HG02943 (cell line): ENCODE results near the gene MRPL23.

ENCODE experiments used
- ATAC-seq: cut with Tn5 transposase; IDR thresholded peaks from one replicate; pipeline ENCODE4 v1.9.1; 2021; ENCODE audit warnings: mild to moderate bottlenecking, low read depth, moderate library complexity; ENCODE audit not compliant: unreplicated experiment

The MRPL23 gene

DNA sequence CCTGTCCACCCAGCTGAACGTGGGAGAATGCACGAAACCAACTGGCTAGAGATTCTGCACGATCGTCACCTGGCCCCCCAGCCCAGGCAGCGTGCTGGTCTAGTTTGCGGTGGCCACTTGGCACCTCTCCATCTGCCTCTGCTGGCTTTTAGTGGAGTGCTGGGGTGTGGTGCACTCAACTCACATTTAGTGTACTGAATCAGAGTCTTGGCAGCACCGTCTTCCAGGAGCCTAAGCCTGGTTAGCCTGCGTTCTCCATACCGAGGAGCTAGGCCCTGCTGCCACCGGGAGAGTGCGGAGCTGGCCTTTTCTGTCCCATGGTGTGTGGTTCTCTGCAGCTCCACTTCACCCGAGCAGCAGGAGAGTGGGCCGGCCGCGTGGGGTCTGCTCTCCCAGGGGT lies 2.8 kb downstream of the MRPL23 start:
- no peak for ATAC-seq

DNA sequence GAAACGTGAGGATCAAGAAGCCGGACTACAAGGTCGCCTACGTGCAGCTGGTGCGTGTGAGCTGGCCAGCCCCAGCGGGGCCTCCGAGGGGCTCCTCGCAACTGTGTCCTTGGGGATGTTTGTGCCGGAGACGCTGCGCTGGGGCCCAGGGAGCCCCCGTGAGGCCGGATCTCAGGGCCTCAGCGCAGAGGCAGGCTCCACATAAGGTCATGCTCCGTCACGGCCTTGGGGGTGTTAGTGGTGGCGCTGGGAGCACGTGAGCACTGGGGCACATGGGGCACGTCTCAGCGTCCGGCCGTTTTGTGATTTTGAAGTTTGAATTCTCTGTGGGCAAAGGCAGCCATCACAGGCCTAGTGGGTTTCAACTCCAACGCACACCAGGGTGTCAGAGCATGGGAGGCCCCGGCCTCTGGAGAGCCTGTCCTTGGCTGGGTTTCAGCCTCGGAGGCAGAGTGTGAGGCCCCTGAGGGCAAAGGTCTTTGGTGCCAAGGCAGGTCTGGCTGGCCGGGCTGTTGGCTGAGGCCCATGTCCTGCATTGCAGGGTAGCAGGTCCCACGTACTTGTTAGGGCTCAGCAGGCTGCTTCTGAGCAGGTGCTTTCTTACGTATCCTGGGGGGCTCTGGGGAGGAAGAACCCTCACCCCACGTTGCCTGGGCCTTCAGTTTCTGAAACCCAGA lies 5.8 kb downstream of the MRPL23 start:
- ATAC-seq: no peak

DNA sequence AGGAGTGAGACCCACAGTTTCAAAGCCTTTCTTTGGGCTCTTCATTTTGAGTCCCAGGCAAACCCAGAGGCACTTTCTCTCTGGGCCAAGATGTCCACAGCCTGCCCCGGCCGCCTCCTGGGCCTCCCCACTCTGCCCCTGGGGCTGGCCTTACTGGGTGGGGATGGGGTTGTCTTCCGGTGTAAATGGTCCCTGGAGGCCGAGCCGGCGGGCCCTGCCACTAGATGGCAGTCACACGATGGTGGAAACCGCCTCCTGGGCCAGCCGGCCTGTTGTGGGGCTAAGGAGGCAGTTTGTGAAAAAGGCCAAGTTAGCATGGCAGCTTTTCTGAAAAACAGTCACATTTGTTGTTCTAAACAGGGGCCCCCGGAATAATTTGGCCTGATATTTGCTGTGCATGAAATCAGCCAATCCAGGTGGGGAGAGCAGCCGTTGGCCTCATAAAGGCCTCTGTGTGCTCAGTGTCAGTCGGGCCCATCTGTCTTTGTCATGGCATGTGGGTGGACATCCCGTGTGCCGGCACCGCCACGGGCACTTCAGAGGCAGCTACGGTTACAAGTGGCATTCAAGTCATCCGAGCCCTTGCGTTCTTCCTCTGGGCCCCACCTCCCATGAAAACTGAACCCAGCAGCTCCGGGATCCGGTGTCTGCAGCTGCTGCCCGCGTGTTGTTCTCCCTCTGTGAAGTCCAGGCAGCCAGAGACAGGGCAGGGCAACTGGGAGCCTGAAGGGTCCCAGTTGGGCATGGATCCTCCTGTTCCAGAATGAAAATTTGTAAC lies 6.5 kb downstream of the MRPL23 start:
- no peak for ATAC-seq

DNA sequence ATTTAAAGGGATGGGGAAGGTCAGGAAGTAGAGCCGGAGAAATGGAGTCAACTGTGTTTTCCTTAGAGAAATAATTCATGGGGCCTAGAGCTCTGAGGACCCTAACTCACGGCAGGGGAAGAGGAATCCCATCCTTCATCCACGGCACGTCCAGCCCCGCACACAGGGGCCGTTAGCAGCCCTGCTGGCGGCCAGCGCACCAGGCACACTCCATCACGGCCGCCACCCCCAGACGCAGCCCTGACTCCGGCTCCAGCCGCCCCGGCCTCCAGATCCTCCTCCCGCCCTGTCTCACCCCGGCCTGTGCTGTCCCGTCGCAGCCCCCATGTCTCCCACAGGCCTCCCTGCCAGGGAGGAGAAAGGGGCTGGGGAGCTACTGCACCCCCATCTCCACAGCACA lies 11.2 kb downstream of the MRPL23 start:
- ATAC-seq: no peak

DNA sequence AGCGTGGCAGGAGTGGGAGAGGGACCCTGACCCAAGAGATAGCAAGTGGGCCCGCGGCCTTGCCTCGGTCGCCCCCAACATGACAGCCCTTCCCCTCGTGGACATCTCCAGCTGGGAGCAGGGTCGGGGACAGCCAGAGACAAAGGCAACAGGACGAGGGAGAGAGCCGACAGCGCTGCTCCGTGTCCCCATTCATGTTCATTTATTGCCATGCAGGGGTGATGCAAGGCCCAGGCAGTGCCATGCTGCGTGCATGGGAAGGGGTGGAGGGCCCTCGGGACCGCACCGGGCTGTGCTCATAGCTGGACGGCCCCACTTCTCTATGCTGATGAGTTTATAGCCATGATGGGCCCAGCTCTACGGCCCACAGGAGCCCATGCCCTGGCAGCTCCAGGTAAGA lies 12.7 kb downstream of the MRPL23 start:
- no peak for ATAC-seq

DNA sequence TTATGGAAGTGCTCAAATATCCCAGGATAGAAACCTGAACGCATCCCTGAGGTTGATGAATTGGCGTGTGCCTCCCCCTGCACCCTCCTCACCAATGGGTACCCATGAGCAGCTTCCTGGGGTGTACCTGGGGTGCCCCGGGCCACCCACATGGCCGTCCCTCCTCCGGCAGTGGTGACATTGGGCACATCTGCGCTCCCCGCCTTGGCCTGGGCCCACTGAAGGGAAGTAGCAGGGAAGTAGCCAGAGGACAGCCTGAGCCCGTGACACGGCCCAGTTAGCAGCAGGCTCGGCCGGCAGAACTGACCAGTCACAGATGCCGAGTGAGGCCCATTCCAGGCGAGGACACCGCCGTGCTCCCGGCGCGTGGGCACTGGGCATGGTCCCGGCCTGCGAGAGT lies 16.7 kb downstream of the MRPL23 start:
- ATAC-seq: no peak

DNA sequence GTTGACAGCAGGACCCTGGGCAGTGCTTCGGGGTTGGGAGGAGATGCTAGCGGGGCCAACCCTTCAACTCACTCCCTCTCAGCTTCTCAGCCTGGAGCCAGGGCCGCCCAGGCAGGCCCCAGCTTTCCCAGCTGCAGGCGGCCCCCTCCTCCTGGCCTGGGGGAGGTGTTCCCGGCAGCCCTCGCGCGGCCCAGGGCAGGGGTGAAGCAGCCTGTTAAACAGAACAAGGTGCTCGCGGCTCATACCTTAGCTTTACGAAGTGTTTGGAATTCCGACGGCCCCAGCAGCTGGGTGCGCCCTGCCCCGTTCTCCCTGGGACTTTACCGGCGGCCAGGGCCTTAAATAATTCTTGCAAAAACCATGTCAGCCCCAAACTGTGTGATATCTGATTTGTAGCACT lies 17.2 kb downstream of the MRPL23 start:
- ATAC-seq: no peak

DNA sequence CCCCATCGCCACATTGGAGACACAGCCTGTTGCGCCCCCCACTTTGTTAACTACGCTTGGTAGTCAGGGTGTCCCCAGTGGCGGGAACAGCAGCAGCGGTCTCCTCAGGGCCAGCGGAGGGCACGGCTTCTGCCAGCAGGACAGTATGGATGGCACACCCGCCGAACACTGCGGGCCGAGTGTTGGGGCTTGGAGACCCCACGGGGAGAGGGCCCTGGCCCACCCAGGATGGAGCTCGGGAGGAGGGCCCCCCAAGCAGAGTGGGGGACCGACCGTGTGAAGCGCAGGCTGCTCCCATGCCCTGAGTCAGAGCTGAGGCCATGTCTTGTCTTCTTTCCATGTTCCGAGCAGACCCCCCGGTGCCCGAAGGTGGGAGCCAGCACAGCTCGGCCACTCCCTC lies 17.8 kb downstream of the MRPL23 start:
- no peak for ATAC-seq

DNA sequence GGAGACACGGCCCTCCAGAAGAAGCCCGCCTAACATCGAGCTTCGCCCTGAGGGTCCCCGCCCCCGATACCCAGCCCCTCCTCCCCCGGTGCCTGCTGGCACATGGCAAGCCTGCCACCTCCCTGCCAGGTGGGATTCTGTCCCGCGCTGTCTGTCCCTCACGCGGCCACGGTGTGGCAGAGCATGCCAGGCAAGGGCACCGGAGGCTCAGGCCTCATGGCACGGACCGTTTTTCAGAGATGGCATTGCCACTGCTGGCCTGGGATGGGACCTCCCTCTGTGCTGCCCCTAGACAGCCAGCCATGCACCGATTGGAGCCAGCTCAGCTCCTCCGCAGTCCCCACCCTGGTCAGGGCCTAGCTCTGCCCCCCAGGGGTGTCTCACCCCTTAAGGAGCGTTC lies 19.4 kb downstream of the MRPL23 start:
- ATAC-seq: no peak

DNA sequence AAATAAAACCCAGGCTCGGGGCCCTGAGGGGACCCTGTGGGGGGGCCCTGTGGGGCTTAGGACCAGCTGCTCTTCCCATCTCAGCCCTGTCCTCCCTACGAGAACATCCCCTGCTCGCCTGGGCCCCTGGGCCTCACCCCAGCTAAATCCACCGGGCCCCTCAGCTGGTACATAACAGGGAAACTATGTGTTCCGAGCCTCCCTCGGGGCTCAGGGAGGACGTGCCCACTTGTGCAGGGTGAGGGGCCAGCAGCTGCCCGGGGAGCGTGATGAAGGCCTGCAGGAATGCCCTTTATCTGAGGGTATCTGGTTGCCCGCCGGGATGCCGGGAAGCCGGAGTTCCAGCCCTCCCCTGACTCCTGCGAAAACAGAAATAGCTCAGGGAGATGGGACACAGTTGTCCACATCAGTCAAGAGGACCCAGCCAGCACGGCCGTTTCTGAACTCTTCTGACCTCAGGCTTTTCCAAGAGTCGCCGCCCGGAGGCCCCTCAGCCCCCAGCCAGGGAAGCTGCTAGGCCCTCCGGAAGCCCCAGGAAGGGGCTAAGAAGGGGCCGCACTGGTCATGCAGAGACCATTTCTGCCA lies 20.6 kb downstream of the MRPL23 start:
- ATAC-seq: no peak

DNA sequence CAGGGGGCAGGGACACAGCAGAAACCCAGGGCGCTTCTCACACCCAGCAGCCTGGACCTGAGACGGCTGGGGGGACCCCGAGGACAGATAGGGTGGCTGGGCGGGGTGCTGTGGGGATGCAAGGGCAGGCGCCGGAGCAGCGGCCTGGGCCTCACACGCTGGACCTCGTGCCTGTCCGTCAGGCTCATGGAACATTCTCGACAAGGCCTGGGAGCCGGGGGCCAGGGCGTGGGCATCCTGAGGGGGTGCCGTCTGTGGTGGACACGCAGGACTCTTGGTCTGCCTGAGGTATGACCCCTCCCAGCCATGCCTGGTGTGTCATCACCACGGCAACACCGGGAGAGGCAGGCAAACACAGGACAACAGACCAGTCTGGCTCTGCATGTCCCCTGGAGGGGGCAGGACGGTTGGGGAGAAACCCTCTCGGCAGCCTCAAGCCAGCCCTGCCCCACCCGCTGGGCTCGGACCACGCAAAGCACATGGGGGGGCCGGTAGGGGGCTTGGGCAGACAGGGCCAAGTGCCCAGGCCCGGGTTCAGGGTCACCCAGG lies 21.4 kb downstream of the MRPL23 start:
- ATAC-seq: no peak

DNA sequence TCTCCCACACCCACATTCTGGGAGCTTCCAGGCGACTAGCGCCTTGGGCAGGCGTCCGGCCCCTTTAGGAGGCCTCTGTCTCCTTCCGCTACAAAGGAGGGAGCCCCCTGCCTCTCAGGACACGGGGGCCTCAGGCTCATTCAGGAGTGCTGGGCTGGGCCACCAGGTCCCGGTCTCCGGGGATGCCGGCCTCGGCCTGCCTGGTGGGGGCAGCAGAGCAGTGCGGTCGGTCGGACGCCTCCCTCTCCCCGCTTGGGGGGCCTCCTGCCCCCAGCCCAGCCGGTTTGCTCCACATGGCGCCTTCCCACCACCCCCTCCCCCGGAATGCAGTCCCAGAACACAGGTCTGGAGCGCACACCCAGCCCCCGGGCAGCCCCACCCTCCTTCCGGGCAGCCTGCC lies 21.9 kb downstream of the MRPL23 start:
- no peak for ATAC-seq

DNA sequence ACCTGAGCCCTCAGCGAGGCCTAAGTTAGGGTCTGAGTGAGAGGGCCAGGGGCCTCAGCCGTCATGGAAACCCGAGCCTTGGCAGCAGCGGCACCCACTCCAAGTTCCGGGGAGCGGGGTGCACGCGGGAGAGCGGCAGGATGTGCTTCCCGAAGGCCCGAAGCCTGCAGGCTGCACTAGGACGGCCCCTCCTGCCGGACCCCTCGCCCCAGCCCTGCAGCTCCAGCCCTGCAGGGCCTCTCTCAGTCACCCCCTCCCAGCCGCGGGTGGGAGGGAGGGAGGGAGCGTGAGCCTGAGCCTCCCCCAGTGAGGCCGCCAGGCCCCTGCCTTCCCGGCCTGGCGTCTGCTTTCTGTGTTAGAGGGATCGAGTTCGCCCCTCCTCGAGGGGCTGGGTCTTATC lies 22.6 kb downstream of the MRPL23 start:
- ATAC-seq: no peak

DNA sequence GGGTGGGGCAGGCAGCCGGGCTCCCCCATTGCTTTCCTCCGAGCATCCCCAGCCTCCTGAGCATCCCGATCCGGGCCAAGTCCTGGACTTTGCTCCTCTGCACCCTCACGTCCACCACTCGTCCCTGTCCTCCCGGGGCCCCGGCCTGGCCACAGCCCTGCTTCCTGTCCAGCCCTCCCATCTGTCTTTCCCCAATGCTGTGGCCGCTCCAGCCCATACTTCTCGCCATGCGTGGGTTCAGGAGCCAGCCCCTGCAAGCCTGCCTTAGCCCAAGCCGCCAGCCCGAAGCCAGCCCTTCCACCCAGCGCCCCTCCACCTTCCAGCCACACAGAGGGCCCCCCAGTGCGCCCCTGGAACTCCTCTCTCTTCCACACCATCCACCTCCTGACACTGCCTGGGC lies 23.8 kb downstream of the MRPL23 start:
- ATAC-seq: no peak

DNA sequence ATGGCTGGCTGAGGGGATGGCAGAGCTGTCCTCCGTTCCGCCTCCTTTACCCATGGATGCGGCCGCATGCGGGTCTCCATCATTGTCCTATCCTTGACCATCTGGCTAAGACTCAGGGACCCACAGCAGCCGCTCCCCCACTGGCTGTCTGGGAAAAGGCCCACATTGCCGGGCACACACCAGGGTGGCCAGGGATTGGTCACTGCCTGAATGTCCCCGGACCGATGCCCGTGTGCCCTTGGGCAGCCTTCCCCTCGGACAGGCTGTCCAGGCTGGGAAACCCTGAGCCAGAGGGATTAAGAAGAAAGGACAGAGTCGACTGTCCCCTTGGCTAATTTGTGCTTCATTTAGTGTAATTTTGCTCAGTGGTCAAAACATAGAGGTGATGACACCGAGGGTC lies 28.1 kb downstream of the MRPL23 start:
- ATAC-seq: no peak

DNA sequence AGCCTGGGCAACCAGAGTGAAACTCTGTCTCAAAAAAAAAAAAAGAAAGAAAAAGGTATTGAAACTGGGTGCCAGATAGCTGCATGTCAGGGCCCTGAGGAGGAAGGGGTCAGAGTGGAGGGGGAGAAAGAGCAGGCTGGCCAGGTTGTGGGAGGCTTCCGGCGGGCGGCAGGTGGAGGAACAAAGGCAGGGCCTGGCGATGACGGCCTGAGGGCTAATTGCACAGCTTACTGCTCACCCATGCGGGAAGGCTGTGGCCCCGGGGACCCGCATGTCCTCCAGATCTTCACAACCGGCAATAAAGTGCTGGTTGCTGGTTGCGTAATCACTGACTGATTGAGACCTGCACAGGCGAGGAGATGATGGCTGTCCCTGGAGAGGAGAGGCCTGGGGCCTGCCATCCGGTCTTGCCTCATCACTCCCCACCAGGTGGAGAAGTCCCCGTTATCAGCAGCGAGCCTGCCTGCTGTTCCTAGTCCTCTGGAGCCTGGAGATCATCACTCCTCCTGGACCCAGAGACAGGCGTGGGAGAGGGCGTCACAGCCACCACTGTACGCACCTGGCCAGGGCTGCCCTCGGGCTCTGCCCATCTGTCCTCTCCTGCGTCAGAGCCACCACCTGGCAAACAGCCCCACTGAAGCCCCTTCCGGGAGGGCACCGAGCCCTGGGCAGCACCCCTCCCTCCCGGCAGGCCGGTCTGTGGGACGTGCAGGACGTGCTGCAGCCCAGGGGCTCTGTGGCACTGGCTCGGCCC lies 31.8 kb downstream of the MRPL23 start:
- no peak for ATAC-seq

DNA sequence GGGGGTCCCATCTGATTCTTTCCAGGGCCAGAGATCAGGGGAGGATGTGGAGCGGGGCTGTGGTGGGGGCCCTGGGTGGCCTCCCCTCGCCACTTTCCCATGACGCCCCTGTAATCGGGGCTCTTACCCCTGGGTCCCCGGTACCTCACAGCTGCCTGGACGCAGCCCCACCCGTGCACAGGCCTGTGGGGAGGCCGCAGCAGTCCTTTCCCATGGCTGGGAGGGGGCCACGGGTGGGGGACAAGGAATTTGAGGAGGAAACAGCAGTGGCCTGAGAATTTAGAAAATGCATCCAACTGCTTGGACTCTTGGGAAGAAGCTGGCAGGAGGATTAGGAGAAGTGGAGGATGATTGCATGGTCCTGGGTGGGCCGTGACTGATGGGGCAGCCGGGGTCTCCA lies 32.5 kb downstream of the MRPL23 start:
- no peak for ATAC-seq

DNA sequence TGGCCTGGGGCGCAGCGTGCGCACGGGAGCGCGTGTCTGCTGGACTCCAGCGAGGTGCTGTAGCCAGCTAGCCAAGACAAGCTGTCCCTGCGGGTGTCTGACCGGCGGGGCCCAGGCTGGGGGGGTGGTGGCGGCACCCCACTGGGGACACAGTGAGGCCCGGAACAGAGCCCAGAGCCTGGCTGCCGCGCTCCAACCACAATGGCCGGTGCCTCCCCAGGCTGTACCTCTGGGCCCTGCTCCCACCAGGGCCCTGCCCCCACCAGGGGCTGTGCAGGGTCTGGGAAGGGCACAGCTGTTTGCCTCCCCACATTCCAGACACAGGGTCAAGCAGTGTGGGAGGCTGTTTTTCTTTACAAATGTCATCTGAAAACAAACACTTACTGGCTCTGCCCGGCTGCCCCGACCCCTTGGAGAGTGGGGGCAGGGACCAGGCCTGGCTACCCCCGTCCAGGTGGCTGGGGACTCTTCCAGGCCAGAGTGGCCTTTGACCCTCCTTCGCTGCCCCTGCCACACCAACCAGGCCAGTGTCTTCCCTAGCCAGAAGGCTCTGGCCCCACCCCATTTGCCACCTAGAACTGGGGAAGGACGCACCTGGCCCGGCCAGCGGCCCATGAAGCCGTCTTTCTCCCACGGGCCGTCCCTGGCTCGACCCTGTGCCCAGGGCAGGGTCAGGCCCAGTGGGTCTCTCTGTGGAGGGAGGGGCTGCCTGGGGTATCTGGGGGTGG lies 35.9 kb downstream of the MRPL23 start:
- ATAC-seq: no peak

DNA sequence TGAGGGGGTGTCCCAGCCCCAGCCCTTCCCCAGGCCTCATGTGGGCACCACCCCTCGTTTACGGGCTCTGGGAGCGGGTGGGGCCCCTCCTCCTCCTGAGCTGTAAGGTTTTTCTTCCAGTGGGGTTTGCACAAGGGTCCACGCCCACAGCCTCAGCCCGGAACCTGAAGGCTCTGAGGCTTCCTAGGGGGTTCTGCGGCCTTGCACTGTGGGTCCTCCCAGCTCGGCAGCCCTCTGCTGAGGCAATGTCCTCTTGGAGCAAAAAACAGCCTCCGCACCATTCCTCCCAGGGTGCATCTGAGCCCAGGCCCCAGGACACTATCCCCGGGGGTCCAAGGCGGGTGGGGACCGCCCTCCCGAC lies 36.4 kb downstream of the MRPL23 start:
- no peak for ATAC-seq

DNA sequence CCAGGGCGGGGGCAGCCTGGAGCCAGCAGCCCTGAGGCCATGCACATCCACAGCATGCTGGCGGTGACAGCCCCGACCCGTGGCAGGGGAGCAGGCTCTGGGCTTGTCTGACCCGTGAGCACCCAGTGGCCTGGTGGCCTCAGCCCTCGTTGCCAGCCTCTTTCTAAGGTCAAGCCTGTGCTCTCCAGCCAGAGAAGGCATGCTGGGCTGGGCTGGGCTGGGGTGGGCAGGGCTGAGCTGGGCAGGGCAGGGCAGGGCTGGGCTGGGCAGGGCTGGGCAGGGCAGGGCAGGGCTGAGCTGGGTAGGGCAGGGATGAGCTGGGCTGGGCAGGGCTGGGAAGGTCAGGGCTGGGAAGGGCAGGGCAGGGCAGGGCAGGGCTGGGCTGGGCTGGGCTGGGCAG lies 39.9 kb downstream of the MRPL23 start:
- no peak for ATAC-seq
